ENCODE data around the gene ZBTB7A. TPM values are rescaled to one million over a fixed set of nuclear protein-coding genes. Genes with fewer than 3 reads are reported as not detected.

Gene ZBTB7A
- total RNA-seq, 1 experiment from 2014 or later: 27.9 TPM

DNA sequence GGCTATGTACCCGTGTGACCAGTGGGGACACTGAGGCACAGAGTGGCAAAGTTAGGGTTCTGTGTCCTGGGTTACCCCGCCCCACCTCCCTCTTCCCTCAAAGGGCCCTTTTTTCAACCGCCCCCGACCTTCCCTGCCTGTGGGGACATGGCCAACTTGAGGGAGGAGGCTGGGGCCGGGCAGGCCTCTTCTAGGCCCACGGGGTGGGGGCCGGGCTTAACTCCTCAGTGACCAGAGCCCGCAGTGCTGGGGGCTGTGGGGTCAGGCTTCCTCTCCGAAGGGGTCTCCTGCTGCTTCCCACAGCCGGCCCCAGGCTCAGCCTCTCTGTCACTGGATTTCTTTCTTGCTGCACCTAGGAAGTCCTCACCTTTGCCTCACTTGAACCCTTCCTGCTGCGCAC, 35.3 kb downstream of the ZBTB7A start:
- TF ChIP-seq, protein P1, sequence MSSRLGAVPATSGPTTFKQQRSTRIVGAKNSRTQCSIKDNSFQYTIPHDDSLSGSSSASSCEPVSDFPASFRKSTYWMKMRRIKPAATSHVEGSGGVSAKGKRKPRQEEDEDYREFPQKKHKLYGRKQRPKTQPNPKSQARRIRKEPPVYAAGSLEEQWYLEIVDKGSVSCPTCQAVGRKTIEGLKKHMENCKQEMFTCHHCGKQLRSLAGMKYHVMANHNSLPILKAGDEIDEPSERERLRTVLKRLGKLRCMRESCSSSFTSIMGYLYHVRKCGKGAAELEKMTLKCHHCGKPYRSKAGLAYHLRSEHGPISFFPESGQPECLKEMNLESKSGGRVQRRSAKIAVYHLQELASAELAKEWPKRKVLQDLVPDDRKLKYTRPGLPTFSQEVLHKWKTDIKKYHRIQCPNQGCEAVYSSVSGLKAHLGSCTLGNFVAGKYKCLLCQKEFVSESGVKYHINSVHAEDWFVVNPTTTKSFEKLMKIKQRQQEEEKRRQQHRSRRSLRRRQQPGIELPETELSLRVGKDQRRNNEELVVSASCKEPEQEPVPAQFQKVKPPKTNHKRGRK (CRISPR knock-in tag; IDR thresholded peaks at IDR 0.05; ENCODE audit: borderline replicate concordance): no peak
- TF ChIP-seq, protein P2, sequence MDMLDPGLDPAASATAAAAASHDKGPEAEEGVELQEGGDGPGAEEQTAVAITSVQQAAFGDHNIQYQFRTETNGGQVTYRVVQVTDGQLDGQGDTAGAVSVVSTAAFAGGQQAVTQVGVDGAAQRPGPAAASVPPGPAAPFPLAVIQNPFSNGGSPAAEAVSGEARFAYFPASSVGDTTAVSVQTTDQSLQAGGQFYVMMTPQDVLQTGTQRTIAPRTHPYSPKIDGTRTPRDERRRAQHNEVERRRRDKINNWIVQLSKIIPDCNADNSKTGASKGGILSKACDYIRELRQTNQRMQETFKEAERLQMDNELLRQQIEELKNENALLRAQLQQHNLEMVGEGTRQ (CRISPR knock-in tag; IDR thresholded peaks at IDR 0.05): no peak
- TF ChIP-seq RORB (CRISPR knock-in tag; IDR thresholded peaks at IDR 0.05) (no peak), ZNF423 (CRISPR knock-in tag; IDR thresholded peaks at IDR 0.05) (no peak), RELA (CRISPR knock-in tag; IDR thresholded peaks at IDR 0.05; ENCODE audit: borderline replicate concordance) (no peak), HMGA2 (CRISPR knock-in tag; IDR thresholded peaks at IDR 0.05) (no peak), MXD4 (CRISPR knock-in tag; IDR thresholded peaks at IDR 0.05; ENCODE audit: borderline replicate concordance) (no peak)
- TF ChIP-seq, protein P3, sequence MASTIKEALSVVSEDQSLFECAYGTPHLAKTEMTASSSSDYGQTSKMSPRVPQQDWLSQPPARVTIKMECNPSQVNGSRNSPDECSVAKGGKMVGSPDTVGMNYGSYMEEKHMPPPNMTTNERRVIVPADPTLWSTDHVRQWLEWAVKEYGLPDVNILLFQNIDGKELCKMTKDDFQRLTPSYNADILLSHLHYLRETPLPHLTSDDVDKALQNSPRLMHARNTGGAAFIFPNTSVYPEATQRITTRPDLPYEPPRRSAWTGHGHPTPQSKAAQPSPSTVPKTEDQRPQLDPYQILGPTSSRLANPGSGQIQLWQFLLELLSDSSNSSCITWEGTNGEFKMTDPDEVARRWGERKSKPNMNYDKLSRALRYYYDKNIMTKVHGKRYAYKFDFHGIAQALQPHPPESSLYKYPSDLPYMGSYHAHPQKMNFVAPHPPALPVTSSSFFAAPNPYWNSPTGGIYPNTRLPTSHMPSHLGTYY (CRISPR knock-in tag; IDR thresholded peaks at IDR 0.05): no peak
- TF ChIP-seq, protein P4, sequence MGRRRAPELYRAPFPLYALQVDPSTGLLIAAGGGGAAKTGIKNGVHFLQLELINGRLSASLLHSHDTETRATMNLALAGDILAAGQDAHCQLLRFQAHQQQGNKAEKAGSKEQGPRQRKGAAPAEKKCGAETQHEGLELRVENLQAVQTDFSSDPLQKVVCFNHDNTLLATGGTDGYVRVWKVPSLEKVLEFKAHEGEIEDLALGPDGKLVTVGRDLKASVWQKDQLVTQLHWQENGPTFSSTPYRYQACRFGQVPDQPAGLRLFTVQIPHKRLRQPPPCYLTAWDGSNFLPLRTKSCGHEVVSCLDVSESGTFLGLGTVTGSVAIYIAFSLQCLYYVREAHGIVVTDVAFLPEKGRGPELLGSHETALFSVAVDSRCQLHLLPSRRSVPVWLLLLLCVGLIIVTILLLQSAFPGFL (CRISPR knock-in tag; IDR thresholded peaks at IDR 0.05; ENCODE audit: borderline replicate concordance): no peak
- TF ChIP-seq, protein P5, sequence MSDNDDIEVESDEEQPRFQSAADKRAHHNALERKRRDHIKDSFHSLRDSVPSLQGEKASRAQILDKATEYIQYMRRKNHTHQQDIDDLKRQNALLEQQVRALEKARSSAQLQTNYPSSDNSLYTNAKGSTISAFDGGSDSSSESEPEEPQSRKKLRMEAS (CRISPR knock-in tag; IDR thresholded peaks at IDR 0.05): no peak
- TF ChIP-seq, protein P6, sequence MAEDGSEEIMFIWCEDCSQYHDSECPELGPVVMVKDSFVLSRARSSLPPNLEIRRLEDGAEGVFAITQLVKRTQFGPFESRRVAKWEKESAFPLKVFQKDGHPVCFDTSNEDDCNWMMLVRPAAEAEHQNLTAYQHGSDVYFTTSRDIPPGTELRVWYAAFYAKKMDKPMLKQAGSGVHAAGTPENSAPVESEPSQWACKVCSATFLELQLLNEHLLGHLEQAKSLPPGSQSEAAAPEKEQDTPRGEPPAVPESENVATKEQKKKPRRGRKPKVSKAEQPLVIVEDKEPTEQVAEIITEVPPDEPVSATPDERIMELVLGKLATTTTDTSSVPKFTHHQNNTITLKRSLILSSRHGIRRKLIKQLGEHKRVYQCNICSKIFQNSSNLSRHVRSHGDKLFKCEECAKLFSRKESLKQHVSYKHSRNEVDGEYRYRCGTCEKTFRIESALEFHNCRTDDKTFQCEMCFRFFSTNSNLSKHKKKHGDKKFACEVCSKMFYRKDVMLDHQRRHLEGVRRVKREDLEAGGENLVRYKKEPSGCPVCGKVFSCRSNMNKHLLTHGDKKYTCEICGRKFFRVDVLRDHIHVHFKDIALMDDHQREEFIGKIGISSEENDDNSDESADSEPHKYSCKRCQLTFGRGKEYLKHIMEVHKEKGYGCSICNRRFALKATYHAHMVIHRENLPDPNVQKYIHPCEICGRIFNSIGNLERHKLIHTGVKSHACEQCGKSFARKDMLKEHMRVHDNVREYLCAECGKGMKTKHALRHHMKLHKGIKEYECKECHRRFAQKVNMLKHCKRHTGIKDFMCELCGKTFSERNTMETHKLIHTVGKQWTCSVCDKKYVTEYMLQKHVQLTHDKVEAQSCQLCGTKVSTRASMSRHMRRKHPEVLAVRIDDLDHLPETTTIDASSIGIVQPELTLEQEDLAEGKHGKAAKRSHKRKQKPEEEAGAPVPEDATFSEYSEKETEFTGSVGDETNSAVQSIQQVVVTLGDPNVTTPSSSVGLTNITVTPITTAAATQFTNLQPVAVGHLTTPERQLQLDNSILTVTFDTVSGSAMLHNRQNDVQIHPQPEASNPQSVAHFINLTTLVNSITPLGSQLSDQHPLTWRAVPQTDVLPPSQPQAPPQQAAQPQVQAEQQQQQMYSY (CRISPR knock-in tag; IDR thresholded peaks at IDR 0.05): no peak
- Mint-ChIP-seq H3K27ac (no peak overlapping the region), H3K27me3 (ENCODE audit: low read depth) (no peaks in the 10 kb centered on the region), H3K36me3 (peaks cover 13% of the 10 kb centered on the region), H3K4me1 (no peaks in the 10 kb centered on the region), H3K9me3 (no peaks in the 10 kb centered on the region), H3K4me3 (no peak overlapping the region)
- ATAC-seq (no peak), DNase-seq (ENCODE audit: low spot score) (no peak)
- ChIA-PET POLR2A (no interaction called here), CTCF (no interaction called here)

DNA sequence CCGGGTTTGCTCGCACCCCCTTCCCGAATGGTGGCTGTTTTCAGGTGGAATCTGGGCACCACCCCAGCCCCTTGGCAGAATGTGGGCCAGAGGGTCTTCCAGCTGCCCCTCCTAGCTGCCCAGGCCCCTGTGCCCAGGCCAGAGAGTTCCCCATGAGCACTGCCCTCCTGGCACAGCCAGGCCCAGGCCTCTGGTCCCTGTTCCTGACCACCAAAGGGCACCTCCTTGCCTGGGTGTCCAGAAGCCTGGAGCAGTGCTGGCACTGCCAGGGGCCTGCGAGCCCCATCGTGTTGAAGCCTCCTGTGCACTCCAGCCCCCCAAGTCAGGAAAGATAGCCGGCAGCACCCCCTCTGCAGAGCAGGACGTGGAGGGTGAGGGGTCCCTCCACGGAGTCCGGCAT, 35.7 kb downstream of the ZBTB7A start:
- Mint-ChIP-seq H3K4me3 (no peak overlapping the region), H3K36me3 (peaks cover 17% of the 10 kb centered on the region), H3K27ac (no peak overlapping the region), H3K27me3 (ENCODE audit: low read depth) (no peaks in the 10 kb centered on the region), H3K4me1 (no peaks in the 10 kb centered on the region), H3K9me3 (no peaks in the 10 kb centered on the region)
- DNase-seq (ENCODE audit: low spot score) (no peak), ATAC-seq (no peak)
- ChIA-PET POLR2A (no interaction called here), CTCF (no interaction called here)
- TF ChIP-seq TEAD1 (CRISPR knock-in tag; IDR thresholded peaks at IDR 0.05): no peak
- no peak for TF ChIP-seq JUN (CRISPR knock-in tag; IDR thresholded peaks at IDR 0.05)
- TF ChIP-seq, protein P7, sequence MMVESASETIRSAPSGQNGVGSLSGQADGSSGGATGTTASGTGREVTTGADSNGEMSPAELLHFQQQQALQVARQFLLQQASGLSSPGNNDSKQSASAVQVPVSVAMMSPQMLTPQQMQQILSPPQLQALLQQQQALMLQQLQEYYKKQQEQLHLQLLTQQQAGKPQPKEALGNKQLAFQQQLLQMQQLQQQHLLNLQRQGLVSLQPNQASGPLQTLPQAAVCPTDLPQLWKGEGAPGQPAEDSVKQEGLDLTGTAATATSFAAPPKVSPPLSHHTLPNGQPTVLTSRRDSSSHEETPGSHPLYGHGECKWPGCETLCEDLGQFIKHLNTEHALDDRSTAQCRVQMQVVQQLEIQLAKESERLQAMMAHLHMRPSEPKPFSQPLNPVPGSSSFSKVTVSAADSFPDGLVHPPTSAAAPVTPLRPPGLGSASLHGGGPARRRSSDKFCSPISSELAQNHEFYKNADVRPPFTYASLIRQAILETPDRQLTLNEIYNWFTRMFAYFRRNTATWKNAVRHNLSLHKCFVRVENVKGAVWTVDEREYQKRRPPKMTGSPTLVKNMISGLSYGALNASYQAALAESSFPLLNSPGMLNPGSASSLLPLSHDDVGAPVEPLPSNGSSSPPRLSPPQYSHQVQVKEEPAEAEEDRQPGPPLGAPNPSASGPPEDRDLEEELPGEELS (CRISPR knock-in tag; IDR thresholded peaks at IDR 0.05): no peak
- no peak for TF ChIP-seq NFATC4 (CRISPR knock-in tag; IDR thresholded peaks at IDR 0.05)
- TF ChIP-seq GTF2I (CRISPR knock-in tag; conservative IDR thresholded peaks at IDR 0.05): no peak
- TF ChIP-seq, protein P1 (CRISPR knock-in tag; IDR thresholded peaks at IDR 0.05; ENCODE audit: borderline replicate concordance): no peak
- TF ChIP-seq GRHL2 (CRISPR knock-in tag; IDR thresholded peaks at IDR 0.05; ENCODE audit: insufficient replicate concordance, severe bottlenecking): no peak
- TF ChIP-seq FOXK1 (CRISPR knock-in tag; IDR thresholded peaks at IDR 0.05): no peak
- TF ChIP-seq NR3C1 (CRISPR knock-in tag; conservative IDR thresholded peaks at IDR 0.05; ENCODE audit: low read depth): no peak
- TF ChIP-seq SOX15 (CRISPR knock-in tag; IDR thresholded peaks at IDR 0.05): no peak
- no peak for TF ChIP-seq RORB (CRISPR knock-in tag; IDR thresholded peaks at IDR 0.05)
- TF ChIP-seq, protein P8, sequence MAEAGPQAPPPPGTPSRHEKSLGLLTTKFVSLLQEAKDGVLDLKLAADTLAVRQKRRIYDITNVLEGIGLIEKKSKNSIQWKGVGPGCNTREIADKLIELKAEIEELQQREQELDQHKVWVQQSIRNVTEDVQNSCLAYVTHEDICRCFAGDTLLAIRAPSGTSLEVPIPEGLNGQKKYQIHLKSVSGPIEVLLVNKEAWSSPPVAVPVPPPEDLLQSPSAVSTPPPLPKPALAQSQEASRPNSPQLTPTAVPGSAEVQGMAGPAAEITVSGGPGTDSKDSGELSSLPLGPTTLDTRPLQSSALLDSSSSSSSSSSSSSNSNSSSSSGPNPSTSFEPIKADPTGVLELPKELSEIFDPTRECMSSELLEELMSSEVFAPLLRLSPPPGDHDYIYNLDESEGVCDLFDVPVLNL (CRISPR knock-in tag; IDR thresholded peaks at IDR 0.05; ENCODE audit: borderline replicate concordance, low read depth): no peak
- no peak for TF ChIP-seq JAZF1 (CRISPR knock-in tag; IDR thresholded peaks at IDR 0.05)
